HG03095 (cell line): ENCODE results near the gene RASSF1.
"Not testable (repeated sequence)": the region's sequence is repeated elsewhere in the genome, so short reads cannot be mapped to it uniquely, and the experiment has no call there.

Experiments used
- ATAC-seq: cut with Tn5 transposase; IDR thresholded peaks from one replicate; pipeline ENCODE4 v1.9.1; 2021; ENCODE audit warnings: moderate library complexity; ENCODE audit not compliant: unreplicated experiment

Gene RASSF1

GRCh38 chr3:50290161-50290641 is 50.4 kb downstream of the RASSF1 start:
- ATAC-seq: no peak

- no peak for ATAC-seq
Measured at GRCh38 chr3:50289130-50289529, 51.5 kb downstream of the RASSF1 start.

GRCh38 chr3:50288387-50289007 is 52.1 kb downstream of the RASSF1 start:
- no peak for ATAC-seq

GRCh38 chr3:50287262-50287661 is 53.4 kb downstream of the RASSF1 start:
- ATAC-seq: no peak

- no peak for ATAC-seq
Measured at GRCh38 chr3:50286322-50287227, 54.1 kb downstream of the RASSF1 start.

- not testable (repeated sequence) for ATAC-seq
Measured at GRCh38 chr3:50284121-50284520, 56.5 kb downstream of the RASSF1 start.
